Adrenal gland (tissue), 5 donors: Measurements from ENCODE around the gene PRKCH.

Experiments
- CTCF ChIP-seq, 6 experiments: fragments of 450-650 bp in 4 of 6; fragments of 200-600 bp in 2 of 6; sonication (generic) in 1 of 6; IDR thresholded peaks; 1 replicate in 5 of 6; 2 replicates in 1 of 6; pipeline versions ENCODE4 v1.5.1 to v1.8.0; 2016 to 2021; ENCODE audit warnings: antibody characterized with exemption in 6 of 6, mild to moderate bottlenecking in 2 of 6, moderate library complexity in 1 of 6
- POLR2A ChIP-seq, 2 donors: fragments of 450-650 bp; IDR thresholded peaks; one replicate each; pipeline ENCODE4 v1.6.1; 2017; ENCODE audit warnings: antibody characterized with exemption in 2 of 2, mild to moderate bottlenecking in 2 of 2, moderate library complexity in 1 of 2
- donor health status: DM: no; HTN: no; CAD: no.

GRCh38 chr14:61342932-61343331 lies 21.6 kb downstream of the PRKCH start:
- no peak for TF ChIP-seq CTCF (IDR thresholded peaks at IDR 0.05)
- TF ChIP-seq POLR2A (IDR thresholded peaks at IDR 0.05), result no peak
